ENCODE results near the gene WWC1. TPM values are rescaled to one million over a fixed set of nuclear protein-coding genes. Genes with fewer than 3 reads are reported as not detected.
"Not testable (repeated sequence)": the region's sequence is repeated elsewhere in the genome, so short reads cannot be mapped to it uniquely, and the experiment has no call there.

WWC1 gene
- total RNA-seq, 2 experiments from 2014 or later: 2.1 to 2.2 TPM

DNA sequence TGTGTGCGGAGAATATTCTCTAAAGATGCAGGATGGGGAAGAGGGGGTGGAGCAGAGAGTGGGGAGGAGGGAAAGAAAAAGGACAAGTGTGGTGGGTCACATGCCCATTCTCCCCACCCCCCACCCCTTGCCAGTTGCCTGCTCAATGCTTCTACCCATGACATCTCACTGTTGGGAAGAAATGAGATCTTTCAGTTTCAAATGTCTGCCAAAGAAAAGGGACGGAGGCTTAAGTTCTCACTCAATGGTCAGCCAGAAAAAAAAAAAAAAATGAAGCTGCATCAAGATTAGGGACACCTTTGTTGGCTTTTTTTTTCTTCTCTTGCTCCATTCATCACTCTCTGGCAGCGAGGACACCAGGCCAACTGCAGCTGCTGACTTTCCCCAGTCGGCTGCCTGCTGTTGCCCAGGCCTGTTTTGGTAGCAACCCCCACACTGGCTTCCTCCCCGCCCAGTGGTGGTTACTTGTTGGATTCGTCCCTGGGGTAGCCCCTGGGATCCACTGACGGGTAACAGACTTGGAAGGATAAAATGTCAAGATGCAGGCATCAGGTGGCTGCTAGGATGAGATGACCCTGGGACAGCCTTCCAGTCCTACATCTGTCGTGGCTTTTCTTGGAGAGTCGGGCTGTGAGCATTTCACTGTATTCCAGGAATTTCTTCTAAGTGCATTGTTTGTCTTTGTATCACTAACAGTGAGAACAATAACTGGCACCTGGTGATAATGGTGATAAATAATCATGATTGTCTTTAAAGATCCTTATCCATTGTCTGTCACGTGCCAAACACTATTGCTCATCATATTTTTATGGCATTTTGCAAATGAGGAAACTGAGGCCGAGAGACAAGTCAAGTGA is 9.1 kb downstream of the WWC1 start:
- Mint-ChIP-seq H3K27ac (no peak overlapping the region), H3K27me3 (no peaks in the 10 kb centered on the region), H3K36me3 (ENCODE audit: low read depth) (no peaks in the 10 kb centered on the region), H3K9me3 (ENCODE audit: low read depth) (no peaks in the 10 kb centered on the region), H3K4me3 (no peak overlapping the region), H3K4me1 (no peaks in the 10 kb centered on the region)
- intact Hi-C loops (cut with DNase I, micrococcal nuclease): no loop called here
- ChIA-PET CTCF (no interaction called here), POLR2A (no interaction called here)
- no peak for ATAC-seq
- DNase-seq: no peak

DNA sequence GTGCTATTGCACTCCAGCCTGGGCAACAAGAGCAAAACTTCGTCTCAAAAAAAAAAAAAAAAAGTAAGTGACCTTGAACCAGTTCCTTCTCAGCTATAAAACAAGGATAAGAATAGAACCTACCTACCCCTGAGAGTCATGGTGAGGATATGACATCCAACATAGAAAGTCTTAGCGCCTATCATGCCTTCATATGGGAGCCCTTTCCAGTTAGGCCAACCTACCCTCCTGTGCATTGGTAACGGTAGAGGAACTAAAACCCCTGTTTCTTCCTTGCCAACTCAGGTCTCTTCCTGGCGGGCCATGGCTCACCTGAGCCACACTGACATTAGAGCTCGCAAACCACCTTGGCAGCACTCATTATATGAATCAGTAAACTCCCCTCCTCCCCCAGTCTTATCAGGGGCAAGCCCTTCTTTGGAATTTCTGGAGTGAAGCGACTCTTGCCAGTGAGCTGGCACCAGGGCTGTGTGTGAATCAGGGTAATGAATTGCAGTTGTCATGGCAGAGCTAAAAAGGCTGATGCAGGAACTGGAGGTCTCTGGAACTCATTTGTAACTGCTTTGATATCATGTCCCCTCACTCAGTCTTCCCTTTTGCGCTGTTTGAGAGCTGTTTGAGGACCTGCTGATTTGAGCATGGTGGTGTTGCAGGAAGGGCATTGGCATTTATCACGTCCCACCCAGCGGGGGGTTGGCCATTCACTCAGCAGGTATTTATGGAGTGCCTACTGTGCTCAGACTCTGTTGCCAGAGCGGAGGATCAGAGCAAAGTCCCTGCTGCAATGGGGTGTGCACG is 10.3 kb downstream of the WWC1 start:
- no peak for ATAC-seq
- H3K27me3 Mint-ChIP-seq: no peaks in the 10 kb centered on the region
- no peaks in the 10 kb centered on the region for H3K36me3 Mint-ChIP-seq (ENCODE audit: low read depth)
- no peaks in the 10 kb centered on the region for H3K4me1 Mint-ChIP-seq
- POLR2A ChIA-PET: no interaction called here
- no peak overlapping the region for H3K4me3 Mint-ChIP-seq
- no peaks in the 10 kb centered on the region for H3K9me3 Mint-ChIP-seq (ENCODE audit: low read depth)
- no peak overlapping the region for H3K27ac Mint-ChIP-seq
- no peak for DNase-seq
- intact Hi-C loops (cut with DNase I, micrococcal nuclease): no loop called here
- CTCF ChIA-PET: no interaction called here

DNA sequence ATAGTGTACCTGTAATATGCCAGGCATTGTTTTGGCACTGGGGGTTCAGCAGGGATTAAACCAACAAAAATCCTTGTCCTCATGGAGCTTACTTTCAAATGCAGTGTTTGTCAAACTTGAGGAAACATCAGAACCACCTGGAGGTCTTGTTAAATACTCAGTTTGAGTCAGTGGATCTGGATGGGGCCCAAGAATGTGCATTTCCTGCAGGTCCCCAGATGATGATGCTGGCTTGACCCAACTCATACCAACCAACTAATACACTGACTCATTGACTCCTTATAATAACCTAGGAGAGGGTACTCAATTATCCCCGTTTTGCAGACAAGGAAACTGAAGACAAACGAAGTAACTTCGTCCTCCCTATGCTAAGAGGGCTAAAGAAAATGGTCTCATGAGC is 11.3 kb downstream of the WWC1 start:
- ATAC-seq: no peak
- Mint-ChIP-seq H3K9me3 (ENCODE audit: low read depth) (no peaks in the 10 kb centered on the region), H3K4me1 (no peaks in the 10 kb centered on the region), H3K27me3 (no peaks in the 10 kb centered on the region), H3K27ac (no peak overlapping the region), H3K4me3 (no peak overlapping the region), H3K36me3 (ENCODE audit: low read depth) (no peaks in the 10 kb centered on the region)
- no peak for DNase-seq
- ChIA-PET POLR2A (no interaction called here), CTCF (no interaction called here)
- intact Hi-C loops (cut with DNase I, micrococcal nuclease): no loop called here

DNA sequence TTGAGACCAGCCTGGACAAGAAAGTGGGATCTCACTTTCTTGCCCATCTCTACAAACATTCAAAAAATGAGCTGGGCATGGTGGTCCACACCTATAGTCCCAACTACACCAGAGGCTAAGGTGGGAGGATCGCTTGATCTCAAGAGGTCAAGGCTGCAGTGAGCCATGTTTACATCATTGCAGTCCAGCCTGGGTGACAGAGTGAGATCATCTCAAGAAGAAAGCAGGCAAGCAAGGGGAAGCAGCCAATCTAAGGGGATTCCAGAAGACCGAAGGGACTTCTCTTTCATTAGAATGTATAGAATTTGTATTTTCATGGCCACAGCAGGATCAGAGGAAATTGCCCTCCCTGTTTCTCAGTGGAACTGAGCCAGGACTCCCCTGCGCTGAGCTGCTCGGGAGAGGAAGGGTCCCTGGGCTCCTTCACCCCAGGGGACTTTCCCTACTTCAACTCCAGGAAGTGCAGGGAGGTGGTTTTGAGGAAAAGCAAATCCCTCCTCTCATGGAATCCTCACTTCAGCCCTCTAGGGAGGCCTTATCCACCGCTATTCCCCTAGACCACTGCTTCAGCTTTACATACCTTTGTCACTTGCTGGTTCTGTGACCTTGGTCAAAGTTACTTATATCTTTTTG is 12.1 kb downstream of the WWC1 start:
- H3K4me1 Mint-ChIP-seq: no peaks in the 10 kb centered on the region
- ChIA-PET POLR2A (no interaction called here), CTCF (interaction anchor here (0.5 kb wide), 1 partner anchor 101 kb away, joined by 3 read pairs; no protein-coding TSS in a partner anchor)
- no peak for DNase-seq
- intact Hi-C loops (cut with DNase I, micrococcal nuclease): no loop called here
- no peaks in the 10 kb centered on the region for H3K9me3 Mint-ChIP-seq (ENCODE audit: low read depth)
- no peak overlapping the region for H3K4me3 Mint-ChIP-seq
- no peaks in the 10 kb centered on the region for H3K36me3 Mint-ChIP-seq (ENCODE audit: low read depth)
- no peak overlapping the region for H3K27ac Mint-ChIP-seq
- ATAC-seq: no peak
- no peaks in the 10 kb centered on the region for H3K27me3 Mint-ChIP-seq

DNA sequence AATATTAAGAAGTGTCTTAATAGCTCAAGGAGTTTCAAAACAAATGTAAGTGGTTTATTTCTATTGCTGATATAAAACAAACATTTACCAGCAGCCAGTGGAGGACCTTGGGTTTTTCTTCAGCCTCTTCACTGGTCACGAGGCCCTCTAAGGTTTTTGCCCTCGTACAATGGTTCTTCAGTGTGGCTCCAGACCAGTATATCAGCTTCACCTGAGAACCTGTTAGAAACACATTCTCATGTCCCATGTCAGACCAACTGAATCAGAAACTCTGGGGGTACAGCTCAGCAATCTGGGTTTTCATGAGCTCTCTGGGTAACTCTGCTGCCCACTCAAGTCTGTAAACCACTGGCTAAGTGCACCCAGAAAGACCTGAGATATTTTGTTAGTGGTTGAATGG is 12.9 kb downstream of the WWC1 start:
- CTCF ChIA-PET: no interaction called here
- peaks cover under 1% of the 10 kb centered on the region for H3K27me3 Mint-ChIP-seq
- ATAC-seq: no peak

DNA sequence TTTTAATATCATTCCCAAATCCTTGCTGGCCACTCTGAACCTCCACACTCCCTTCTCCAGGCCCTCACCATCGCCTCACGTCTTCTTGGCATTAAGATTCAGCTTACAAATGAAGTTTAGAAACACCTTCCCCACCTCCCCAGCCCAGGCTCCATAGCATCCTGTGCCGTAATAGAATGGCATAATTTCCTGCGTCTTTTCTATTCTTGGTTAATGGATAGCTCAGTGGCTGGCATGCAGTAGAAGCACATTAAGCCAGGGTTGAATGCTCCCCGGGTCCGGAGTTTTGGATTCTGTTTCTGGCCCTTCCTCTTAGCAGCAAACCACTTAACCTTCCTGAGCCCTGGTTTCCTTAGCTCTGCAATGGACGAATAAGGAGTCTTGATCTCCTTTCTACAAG is 13.8 kb downstream of the WWC1 start:
- no peak for DNase-seq
- H3K9me3 Mint-ChIP-seq (ENCODE audit: low read depth): no peaks in the 10 kb centered on the region
- CTCF ChIA-PET: interaction anchor here (1.4 kb wide), 1 partner anchor 11 kb away, joined by 4 read pairs; no protein-coding TSS in a partner anchor
- H3K4me1 Mint-ChIP-seq: no peaks in the 10 kb centered on the region
- no peak overlapping the region for H3K4me3 Mint-ChIP-seq
- intact Hi-C loops (cut with DNase I, micrococcal nuclease): no loop called here
- H3K27ac Mint-ChIP-seq: no peak overlapping the region
- H3K27me3 Mint-ChIP-seq: peaks cover 5% of the 10 kb centered on the region
- H3K36me3 Mint-ChIP-seq (ENCODE audit: low read depth): no peaks in the 10 kb centered on the region
- POLR2A ChIA-PET: no interaction called here
- ATAC-seq: no peak

More for the DNA sequence above, 12.9 kb downstream of the WWC1 start:
- no peaks in the 10 kb centered on the region for H3K4me1 Mint-ChIP-seq
- no peaks in the 10 kb centered on the region for H3K9me3 Mint-ChIP-seq (ENCODE audit: low read depth)
- POLR2A ChIA-PET: no interaction called here
- no peak overlapping the region for H3K27ac Mint-ChIP-seq
- intact Hi-C loops (cut with DNase I, micrococcal nuclease): no loop called here
- no peak for DNase-seq
- H3K36me3 Mint-ChIP-seq (ENCODE audit: low read depth): no peaks in the 10 kb centered on the region
- no peak overlapping the region for H3K4me3 Mint-ChIP-seq

DNA sequence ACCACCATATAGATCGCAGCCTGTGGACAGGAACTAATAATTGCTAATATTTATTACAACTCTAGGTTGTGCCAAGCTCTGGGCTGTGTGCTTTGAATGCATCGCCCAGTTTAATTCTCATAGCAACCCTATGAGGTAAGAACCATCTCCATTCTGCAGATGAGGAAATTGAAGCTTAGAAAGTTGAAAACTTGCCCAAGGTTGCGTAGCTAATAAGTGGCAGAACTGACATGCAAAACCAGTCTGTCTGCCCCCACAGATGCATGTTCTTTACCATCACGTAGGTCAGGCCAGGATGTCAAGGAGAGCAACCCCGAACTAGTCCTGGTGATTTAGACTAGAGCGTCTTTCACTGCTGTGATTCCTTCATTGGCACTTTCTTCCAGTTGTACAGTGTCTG is 15.6 kb downstream of the WWC1 start:
- Mint-ChIP-seq H3K4me3 (no peak overlapping the region), H3K4me1 (no peaks in the 10 kb centered on the region), H3K9me3 (ENCODE audit: low read depth) (no peaks in the 10 kb centered on the region), H3K27me3 (peaks cover 5% of the 10 kb centered on the region), H3K36me3 (ENCODE audit: low read depth) (no peaks in the 10 kb centered on the region), H3K27ac (no peak overlapping the region)
- ChIA-PET CTCF (interaction anchor here (0.6 kb wide), 1 partner anchor 21 kb away, joined by 3 read pairs; no protein-coding TSS in a partner anchor), POLR2A (no interaction called here)
- DNase-seq (no peak), ATAC-seq (no peak)
- intact Hi-C loops (cut with DNase I, micrococcal nuclease): no loop called here

DNA sequence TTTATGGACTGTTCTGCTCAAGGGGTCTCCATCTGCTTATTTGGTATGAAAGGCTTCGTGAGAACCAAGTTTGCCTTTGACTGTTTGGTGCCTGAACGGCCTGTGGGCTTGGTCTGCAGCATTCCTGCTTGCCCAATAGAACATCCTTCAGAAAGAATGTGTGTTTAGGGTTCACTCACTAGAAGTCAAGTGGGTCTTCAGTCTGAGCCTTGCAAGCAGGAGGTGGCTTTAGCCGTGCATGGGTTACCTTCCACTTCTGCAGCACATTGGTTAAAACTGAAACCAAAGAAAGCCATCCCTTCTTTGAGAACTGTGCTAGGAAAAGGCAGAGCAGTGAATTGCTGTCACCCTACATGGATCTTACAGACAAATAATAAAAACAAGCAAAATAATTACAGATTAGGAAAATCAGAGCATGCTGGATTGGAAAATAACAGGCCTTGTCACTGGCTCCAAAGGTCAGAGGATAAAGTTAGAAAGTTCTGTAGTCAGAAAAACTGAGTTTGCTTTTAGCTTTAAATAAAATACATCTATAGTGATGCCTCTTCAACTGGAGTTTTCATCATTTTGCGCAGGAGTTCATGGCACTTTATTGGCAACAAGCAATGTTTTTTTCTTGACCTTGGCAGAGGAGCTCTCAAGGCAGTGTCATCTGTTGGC is 16.6 kb downstream of the WWC1 start:
- DNase-seq: no peak
- ATAC-seq: no peak
- Mint-ChIP-seq H3K27me3 (peaks cover 5% of the 10 kb centered on the region), H3K4me1 (no peaks in the 10 kb centered on the region), H3K36me3 (ENCODE audit: low read depth) (no peaks in the 10 kb centered on the region), H3K9me3 (ENCODE audit: low read depth) (no peaks in the 10 kb centered on the region), H3K4me3 (no peak overlapping the region), H3K27ac (no peak overlapping the region)
- CTCF ChIA-PET: no interaction called here
- intact Hi-C loops (cut with DNase I, micrococcal nuclease): no loop called here
- POLR2A ChIA-PET: no interaction called here

DNA sequence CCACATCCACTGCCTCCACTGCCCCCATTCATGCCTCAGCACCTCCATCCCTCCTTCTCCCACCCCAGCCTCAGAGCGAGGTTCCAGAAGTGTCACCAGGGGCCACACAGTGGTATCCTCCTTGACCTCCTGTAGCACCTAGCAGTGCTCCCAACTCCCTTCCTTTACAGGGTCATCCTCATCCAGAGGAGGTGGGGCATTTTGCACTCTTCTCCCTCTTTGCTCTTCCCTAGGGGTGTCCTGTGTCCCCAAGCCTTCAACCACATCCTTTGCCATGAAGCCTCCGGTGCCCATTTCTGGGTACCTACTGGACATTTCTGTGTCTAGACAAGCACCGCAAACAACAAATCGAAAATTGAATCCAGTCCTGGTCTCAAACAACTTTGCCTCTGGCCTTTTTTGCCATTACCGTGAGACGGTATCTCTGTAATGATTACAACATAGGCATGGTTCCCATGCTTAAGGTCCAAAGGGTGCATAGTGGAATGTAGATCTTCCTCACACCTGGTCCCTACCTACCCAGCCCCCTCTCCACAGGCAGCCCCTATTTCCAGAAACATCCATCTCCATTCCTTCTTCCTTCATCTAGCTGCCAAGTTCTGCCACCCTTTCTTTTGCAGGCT is 17.6 kb downstream of the WWC1 start:
- ChIA-PET POLR2A (no interaction called here), CTCF (no interaction called here)
- H3K27me3 Mint-ChIP-seq: peaks cover 5% of the 10 kb centered on the region
- no peak overlapping the region for H3K27ac Mint-ChIP-seq
- H3K36me3 Mint-ChIP-seq (ENCODE audit: low read depth): no peaks in the 10 kb centered on the region
- no peak overlapping the region for H3K4me3 Mint-ChIP-seq
- DNase-seq: no peak
- H3K9me3 Mint-ChIP-seq (ENCODE audit: low read depth): no peaks in the 10 kb centered on the region
- no peak for ATAC-seq
- intact Hi-C loops (cut with DNase I, micrococcal nuclease): no loop called here
- no peaks in the 10 kb centered on the region for H3K4me1 Mint-ChIP-seq

DNA sequence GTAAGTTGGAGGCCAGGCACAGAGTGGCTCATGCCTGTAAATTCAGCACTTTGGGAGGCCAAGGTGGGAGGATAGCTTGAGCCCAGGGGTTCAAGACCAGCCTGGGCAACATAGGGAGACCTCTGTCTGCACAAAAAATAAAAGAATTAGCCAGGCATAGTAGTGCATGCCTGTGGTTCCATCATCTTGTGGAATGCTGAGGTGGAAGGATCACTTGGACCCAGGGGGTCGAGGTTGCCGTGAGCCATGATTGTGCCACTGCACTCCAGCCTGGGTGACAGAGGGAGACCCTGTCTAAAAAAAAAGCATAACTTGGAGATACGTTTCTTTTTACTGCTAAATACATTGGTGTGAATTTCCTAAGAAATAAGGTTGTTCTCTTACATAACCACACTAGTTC is 19.1 kb downstream of the WWC1 start:
- intact Hi-C loops (cut with DNase I, micrococcal nuclease); DNase-seq; H3K27ac Mint-ChIP-seq; H3K36me3 Mint-ChIP-seq (ENCODE audit: low read depth); POLR2A ChIA-PET; H3K9me3 Mint-ChIP-seq (ENCODE audit: low read depth); H3K27me3 Mint-ChIP-seq; H3K4me3 Mint-ChIP-seq; ATAC-seq; CTCF ChIA-PET; H3K4me1 Mint-ChIP-seq: not testable (repeated sequence)

DNA sequence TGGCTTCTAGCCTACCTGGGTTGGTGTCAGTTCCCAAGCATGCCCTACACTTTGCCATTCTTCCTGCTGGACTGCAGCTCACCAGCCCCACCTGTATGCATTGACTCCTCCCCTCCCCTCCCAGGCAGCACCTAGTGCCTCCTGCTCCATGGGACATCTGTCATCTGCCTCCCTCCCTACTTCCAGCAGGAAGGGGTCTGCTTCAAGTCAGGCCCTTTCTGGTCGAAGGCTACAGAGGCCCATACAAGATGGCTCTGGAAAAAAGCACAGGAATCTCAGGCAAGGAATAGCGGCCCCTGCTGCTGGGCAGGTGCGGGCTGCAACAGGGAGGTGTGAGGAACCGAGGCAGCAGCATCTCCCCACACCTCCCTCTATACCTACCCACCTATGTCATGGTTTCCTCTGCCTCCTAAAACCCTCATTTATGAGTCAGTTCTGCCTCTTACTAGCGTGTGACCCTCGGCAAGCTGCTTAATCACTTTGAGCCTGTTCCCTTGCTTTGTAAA is 19.7 kb downstream of the WWC1 start:
- no peak overlapping the region for H3K4me3 Mint-ChIP-seq
- DNase-seq (no peak), ATAC-seq (no peak)
- no peak overlapping the region for H3K27ac Mint-ChIP-seq
- intact Hi-C loops (cut with DNase I, micrococcal nuclease): no loop called here
- peaks cover 5% of the 10 kb centered on the region for H3K27me3 Mint-ChIP-seq
- POLR2A ChIA-PET: no interaction called here
- H3K9me3 Mint-ChIP-seq (ENCODE audit: low read depth): no peaks in the 10 kb centered on the region
- CTCF ChIA-PET: no interaction called here
- H3K36me3 Mint-ChIP-seq (ENCODE audit: low read depth): no peaks in the 10 kb centered on the region
- H3K4me1 Mint-ChIP-seq: no peaks in the 10 kb centered on the region

All from activated CD4-positive, alpha-beta T cell treated with anti-CD3 and anti-CD28 coated beads for 36 hours (primary cell).